Effector memory CD4-positive, alpha-beta T cell (primary cell): ENCODE data around the gene ZNF277.

Experiments used
- DNase-seq, 3 donors: peaks; one replicate each; pipeline ENCODE4 v3.0.0-alpha.2; 2020
- H3K27ac ChIP-seq: 2 replicates; pipeline ENCODE4 v1.7.0; 2013; ENCODE audit warnings: mild to moderate bottlenecking, low read length, moderate library complexity; ENCODE audit not compliant: insufficient read depth, poor library complexity, severe bottlenecking
- H3K27me3 ChIP-seq: replicated peaks from 2 replicates; pipeline ENCODE4 v1.7.0; 2013; ENCODE audit warnings: mild to moderate bottlenecking, low read length; ENCODE audit not compliant: insufficient read depth, control insufficient read depth, poor library complexity, severe bottlenecking
- H3K36me3 ChIP-seq: 2 replicates; pipeline ENCODE4 v1.7.0; 2013; ENCODE audit warnings: mild to moderate bottlenecking, low read length, moderate library complexity; ENCODE audit not compliant: control insufficient read depth, insufficient read depth
- H3K4me1 ChIP-seq: 2 replicates; pipeline ENCODE4 v1.7.0; 2013; ENCODE audit warnings: low read length, mild to moderate bottlenecking; ENCODE audit not compliant: control insufficient read depth, insufficient read depth, poor library complexity, severe bottlenecking
- H3K4me3 ChIP-seq: 2 replicates; pipeline ENCODE4 v1.7.0; 2013; ENCODE audit warnings: low read length, low read depth, mild to moderate bottlenecking; ENCODE audit not compliant: insufficient read depth, poor library complexity, severe bottlenecking
- H3K9me3 ChIP-seq: 2 replicates; pipeline ENCODE4 v1.7.0; 2013; ENCODE audit warnings: mild to moderate bottlenecking, low read length, moderate library complexity; ENCODE audit not compliant: control insufficient read depth

ZNF277 gene

GRCh38 chr7:112336261-112336660 lies 129.8 kb downstream of the ZNF277 start:
- no peak overlapping the region for H3K27ac ChIP-seq
- DNase-seq, result no peak
- H3K36me3 ChIP-seq, result peaks cover 26% of the 10 kb centered on the region
- no peaks in the 10 kb centered on the region for H3K9me3 ChIP-seq
- H3K4me3 ChIP-seq, result no peak overlapping the region
- no peaks in the 10 kb centered on the region for H3K4me1 ChIP-seq
- H3K27me3 ChIP-seq, result no peaks in the 10 kb centered on the region

- Histone ChIP-seq H3K36me3 (peaks cover 31% of the 10 kb centered on the region), H3K4me3 (no peak overlapping the region), H3K27ac (no peak overlapping the region), H3K4me1 (no peaks in the 10 kb centered on the region), H3K27me3 (no peaks in the 10 kb centered on the region), H3K9me3 (no peaks in the 10 kb centered on the region)
- no peak for DNase-seq
Measured at GRCh38 chr7:112336936-112337576, 130.6 kb downstream of the ZNF277 start.

DNA sequence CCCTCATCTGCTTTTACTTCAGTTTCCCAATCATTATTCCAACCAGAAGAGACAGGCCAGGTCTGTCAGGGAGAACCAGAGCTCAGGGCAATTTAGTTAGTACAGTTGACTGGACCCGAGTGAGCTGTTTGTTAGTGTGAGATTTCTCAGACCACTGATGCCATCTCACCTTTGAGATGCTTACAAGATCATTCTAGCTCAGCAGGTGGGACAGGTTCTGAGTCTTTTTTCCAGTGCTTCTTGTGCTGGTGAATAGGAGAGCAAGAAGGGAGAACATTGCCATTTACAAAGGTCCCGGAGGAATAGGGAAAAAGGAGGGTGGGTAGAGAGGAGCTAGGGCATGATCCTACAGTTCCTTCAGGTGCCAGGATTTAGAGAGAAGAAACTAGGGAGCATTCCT lies 131.4 kb downstream of the ZNF277 start:
- H3K9me3 ChIP-seq, result no peaks in the 10 kb centered on the region
- H3K27ac ChIP-seq, result no peak overlapping the region
- H3K4me1 ChIP-seq, result no peaks in the 10 kb centered on the region
- no peaks in the 10 kb centered on the region for H3K27me3 ChIP-seq
- no peak for DNase-seq
- H3K36me3 ChIP-seq, result peaks cover 36% of the 10 kb centered on the region
- no peak overlapping the region for H3K4me3 ChIP-seq

GRCh38 chr7:112338786-112339185 lies 132.3 kb downstream of the ZNF277 start:
- Histone ChIP-seq H3K36me3 (peaks cover 36% of the 10 kb centered on the region), H3K27ac (no peak overlapping the region), H3K4me1 (no peaks in the 10 kb centered on the region), H3K27me3 (no peaks in the 10 kb centered on the region), H3K9me3 (no peaks in the 10 kb centered on the region), H3K4me3 (no peak overlapping the region)
- no peak for DNase-seq

- Histone ChIP-seq H3K4me3 (no peak overlapping the region), H3K9me3 (no peaks in the 10 kb centered on the region), H3K36me3 (peaks cover 36% of the 10 kb centered on the region), H3K27ac (no peak overlapping the region), H3K27me3 (no peaks in the 10 kb centered on the region), H3K4me1 (no peaks in the 10 kb centered on the region)
- no peak for DNase-seq
Measured at GRCh38 chr7:112341464-112341863, 135.0 kb downstream of the ZNF277 start.

DNA sequence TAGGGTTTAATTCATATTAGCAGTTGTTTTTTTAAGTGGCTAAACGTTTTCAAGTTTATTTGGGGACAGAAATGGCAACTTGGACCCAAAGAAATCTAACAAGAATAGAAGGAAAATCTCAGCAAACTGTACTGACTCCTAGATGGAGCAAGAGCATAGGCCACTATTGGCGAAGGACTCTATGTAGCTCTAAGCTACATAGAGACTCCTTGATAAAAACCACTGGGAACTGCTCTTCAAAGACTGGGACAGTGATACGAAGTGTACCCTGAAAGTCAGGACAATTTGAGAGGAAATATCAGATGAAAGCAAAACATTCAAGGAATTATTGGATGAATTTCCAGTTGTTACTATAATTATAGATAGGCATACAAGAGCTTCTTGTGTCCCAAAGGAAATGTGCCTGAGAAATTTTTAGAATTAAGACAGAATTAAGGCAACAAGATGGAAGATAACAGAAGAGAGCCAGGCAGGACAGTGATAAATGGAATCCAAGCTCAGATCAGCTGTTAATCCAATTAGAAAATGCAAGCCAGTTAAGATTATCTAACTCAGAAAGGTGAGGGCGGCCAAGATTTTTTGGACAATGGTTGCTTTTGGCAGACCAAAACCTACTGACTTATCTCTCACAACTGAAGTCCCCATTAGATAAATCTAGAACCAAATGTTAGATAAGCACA lies 140.0 kb downstream of the ZNF277 start:
- H3K4me1 ChIP-seq, result no peaks in the 10 kb centered on the region
- H3K27me3 ChIP-seq, result no peaks in the 10 kb centered on the region
- peaks cover 9% of the 10 kb centered on the region for H3K36me3 ChIP-seq
- H3K27ac ChIP-seq, result no peak overlapping the region
- H3K9me3 ChIP-seq, result peaks cover 4% of the 10 kb centered on the region
- H3K4me3 ChIP-seq, result no peak overlapping the region
- DNase-seq, result no peak

DNA sequence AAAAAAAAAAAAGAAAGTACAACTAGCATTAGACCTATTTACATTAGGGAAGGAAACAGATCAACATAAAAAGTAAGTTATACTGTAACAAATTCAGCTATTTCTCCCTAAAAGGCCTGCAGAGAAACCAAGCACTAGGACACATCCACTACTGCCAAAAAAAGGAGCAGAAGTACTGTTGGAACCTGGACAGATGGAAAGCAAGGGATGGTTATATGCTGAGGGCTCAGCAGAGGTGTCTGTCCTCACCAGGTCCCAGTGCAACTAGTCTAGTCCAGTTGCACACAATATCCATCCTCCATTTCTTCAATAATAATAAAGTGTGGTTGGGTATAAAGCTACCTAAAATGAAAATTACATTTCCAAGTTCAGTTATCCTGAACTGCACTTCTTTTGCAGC lies 140.6 kb downstream of the ZNF277 start:
- no peak for DNase-seq
- Histone ChIP-seq H3K27me3 (no peaks in the 10 kb centered on the region), H3K27ac (no peak overlapping the region), H3K9me3 (peaks cover 4% of the 10 kb centered on the region), H3K4me3 (no peak overlapping the region), H3K36me3 (peaks cover 5% of the 10 kb centered on the region), H3K4me1 (no peaks in the 10 kb centered on the region)

- H3K4me3 ChIP-seq, result no peak overlapping the region
- no peaks in the 10 kb centered on the region for H3K27me3 ChIP-seq
- no peaks in the 10 kb centered on the region for H3K36me3 ChIP-seq
- H3K9me3 ChIP-seq, result peaks cover 4% of the 10 kb centered on the region
- H3K4me1 ChIP-seq, result no peaks in the 10 kb centered on the region
- no peak overlapping the region for H3K27ac ChIP-seq
- no peak for DNase-seq
Measured at GRCh38 chr7:112350585-112350984, 144.1 kb downstream of the ZNF277 start.

DNA sequence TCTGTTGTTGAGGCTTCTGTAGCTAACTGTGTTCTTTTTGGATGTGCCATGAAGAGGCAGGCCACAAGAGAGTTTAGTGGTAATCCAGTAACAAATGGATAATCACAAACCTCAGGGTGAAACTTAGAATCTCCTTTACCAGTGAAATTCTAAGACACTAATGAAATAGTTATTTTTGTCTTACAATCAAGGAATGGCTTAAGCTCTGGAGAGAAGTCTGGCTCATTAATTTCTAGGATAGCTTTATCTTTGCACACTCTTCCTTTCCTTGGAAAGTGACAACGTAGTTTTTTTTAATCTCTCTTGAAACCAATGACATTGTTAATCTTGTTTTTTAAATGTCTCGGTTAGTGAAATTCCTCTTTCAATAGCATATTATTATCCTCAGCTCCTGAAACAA lies 150.1 kb downstream of the ZNF277 start:
- no peaks in the 10 kb centered on the region for H3K36me3 ChIP-seq
- no peak overlapping the region for H3K27ac ChIP-seq
- H3K27me3 ChIP-seq, result no peaks in the 10 kb centered on the region
- H3K9me3 ChIP-seq, result no peaks in the 10 kb centered on the region
- no peaks in the 10 kb centered on the region for H3K4me1 ChIP-seq
- DNase-seq, result no peak
- H3K4me3 ChIP-seq, result no peak overlapping the region

DNA sequence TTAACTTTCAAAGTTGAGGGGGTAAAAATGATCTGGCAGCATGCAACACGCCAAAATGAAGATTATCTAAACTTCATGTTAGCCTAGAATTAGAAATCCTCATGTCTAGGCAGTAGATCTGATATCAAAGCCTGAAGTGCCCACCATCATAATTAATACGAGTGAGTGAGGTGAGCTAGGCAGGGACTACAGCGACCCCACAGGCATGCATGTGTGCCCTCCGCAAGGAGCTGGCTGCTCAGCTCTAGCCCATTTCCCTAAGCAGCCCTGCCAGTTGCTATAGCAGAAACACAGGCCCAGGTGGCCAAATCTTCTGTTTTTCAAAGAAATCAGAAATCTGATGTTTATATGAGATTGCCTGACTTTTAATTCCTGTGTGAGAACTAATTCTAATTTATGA lies 150.6 kb downstream of the ZNF277 start:
- no peaks in the 10 kb centered on the region for H3K36me3 ChIP-seq
- no peaks in the 10 kb centered on the region for H3K4me1 ChIP-seq
- H3K9me3 ChIP-seq, result no peaks in the 10 kb centered on the region
- no peaks in the 10 kb centered on the region for H3K27me3 ChIP-seq
- no peak overlapping the region for H3K27ac ChIP-seq
- DNase-seq, result no peak
- H3K4me3 ChIP-seq, result no peak overlapping the region
